Liver (tissue), 9 donors: ENCODE measurements around the gene BEST4. TPM values are rescaled to one million over a fixed set of nuclear protein-coding genes. Genes with fewer than 3 reads are reported as not detected.

Experiments
- DNase-seq: peaks from one replicate; pipeline ENCODE4 v3.0.0-alpha.2; 2017; ENCODE audit warnings: low spot score
- H3K27ac ChIP-seq, 2 donors: one replicate each; pipeline ENCODE4 v1.7.0; 2013; ENCODE audit warnings: inconsistent platforms in 2 of 2, low read length in 2 of 2, control low read depth in 1 of 2, low read depth in 1 of 2, mild to moderate bottlenecking in 1 of 2
- H3K27me3 ChIP-seq, 4 donors: one replicate each; pipeline versions ENCODE4 v1.6.1 to v1.7.0; 2013; ENCODE audit warnings: low read length in 3 of 4, inconsistent platforms in 1 of 4, mild to moderate bottlenecking in 1 of 4, moderate library complexity in 1 of 4; ENCODE audit not compliant: control insufficient read depth in 4 of 4, insufficient read depth in 4 of 4
- H3K36me3 ChIP-seq, 4 donors: one replicate each; pipeline versions ENCODE4 v1.6.1 to v1.7.0; 2013; ENCODE audit warnings: low read length in 3 of 4, mild to moderate bottlenecking in 3 of 4, low read depth in 1 of 4, moderate library complexity in 1 of 4; ENCODE audit not compliant: control insufficient read depth in 4 of 4, insufficient read depth in 3 of 4
- H3K4me1 ChIP-seq, 4 donors: one replicate each; pipeline versions ENCODE4 v1.6.1 to v1.7.0; 2013; ENCODE audit warnings: low read length in 3 of 4, mild to moderate bottlenecking in 3 of 4, moderate library complexity in 1 of 4; ENCODE audit not compliant: control insufficient read depth in 4 of 4, insufficient read depth in 4 of 4
- H3K4me3 ChIP-seq, 3 donors: one replicate each; pipeline versions ENCODE4 v1.6.1 to v1.7.0; 2013; ENCODE audit warnings: low read length in 3 of 3, control low read depth in 1 of 3, low read depth in 1 of 3, mild to moderate bottlenecking in 1 of 3
- H3K9ac ChIP-seq, 2 donors: one replicate each; pipeline ENCODE4 v1.7.0; 2013; ENCODE audit warnings: low read length in 2 of 2, mild to moderate bottlenecking in 2 of 2, moderate library complexity in 2 of 2, control low read depth in 1 of 2, low read depth in 1 of 2
- H3K9me3 ChIP-seq, 4 donors: one replicate each; pipeline versions ENCODE4 v1.6.1 to v1.7.0; 2013; ENCODE audit warnings: low read length in 3 of 4; ENCODE audit not compliant: control insufficient read depth in 4 of 4
- EGR1 ChIP-seq, 2 donors: IDR thresholded peaks; 2 replicates each; pipeline ENCODE4 v1.6.1; 2016 to 2018; ENCODE audit warnings: antibody characterized with exemption in 2 of 2, low read depth in 2 of 2
- FOXA1 ChIP-seq: IDR thresholded peaks from 2 replicates; pipeline ENCODE4 v1.6.1; 2016; ENCODE audit warnings: antibody characterized with exemption
- GABPA ChIP-seq, 2 donors: IDR thresholded peaks in 1 of 2; conservative IDR thresholded peaks in 1 of 2; 2 replicates each; pipeline ENCODE4 v1.6.1; 2016; ENCODE audit warnings: antibody characterized with exemption in 2 of 2, mild to moderate bottlenecking in 1 of 2, moderate library complexity in 1 of 2
- HNF4A ChIP-seq, 2 donors: conservative IDR thresholded peaks; 2 replicates each; pipeline ENCODE4 v1.6.1; 2016; ENCODE audit warnings: antibody characterized with exemption in 2 of 2, mild to moderate bottlenecking in 2 of 2
- JUND ChIP-seq, 2 donors: IDR thresholded peaks; 2 replicates each; pipeline ENCODE4 v1.6.1; 2016; ENCODE audit warnings: antibody characterized with exemption in 2 of 2
- NR2F2 ChIP-seq: IDR thresholded peaks from 2 replicates; pipeline ENCODE4 v1.6.1; 2016; ENCODE audit warnings: antibody characterized with exemption
- RAD21 ChIP-seq, 2 donors: IDR thresholded peaks; 2 replicates each; pipeline ENCODE4 v1.6.1; 2016; ENCODE audit warnings: antibody characterized with exemption in 2 of 2, mild to moderate bottlenecking in 2 of 2
- REST ChIP-seq: IDR thresholded peaks from 2 replicates; pipeline ENCODE4 v1.6.1; 2016; ENCODE audit warnings: antibody characterized with exemption, mild to moderate bottlenecking
- RXRA ChIP-seq, 2 donors: IDR thresholded peaks; 2 replicates each; pipeline ENCODE4 v1.6.1; 2017 to 2018; ENCODE audit warnings: antibody characterized with exemption in 2 of 2, mild to moderate bottlenecking in 1 of 2
- SP1 ChIP-seq: IDR thresholded peaks from 2 replicates; pipeline ENCODE4 v1.6.1; 2018; ENCODE audit warnings: antibody characterized with exemption, mild to moderate bottlenecking
- YY1 ChIP-seq: IDR thresholded peaks from 2 replicates; pipeline ENCODE4 v1.6.1; 2016; ENCODE audit warnings: antibody characterized with exemption, mild to moderate bottlenecking
- WGBS: extraction: QIAGEN DNeasy Blood & Tissue Kit; methylation state at CpG from one replicate; pipeline ENCODE4 v1.1.7; 2013; 5-methylcytosine and 5-hydroxymethylcytosine counted together
- polyA plus RNA-seq, 2 donors: library from polyadenylated mRNA; stranded (reverse) in 1 of 2; unstranded in 1 of 2; fragments of 200-250 nt in 1 of 2; fragments of >200 nt in 1 of 2; fragmentation: Nextera tagmentation in 1 of 2; extraction: Ambion mirVana in 1 of 2; gene quantifications; one replicate each; pipeline versions ENCODE4 v1.2.1 to v1.2.3, GENCODE V29; 2013 to 2015
- total RNA-seq, 2 donors: library from RNA; depleted of rRNA; stranded (reverse); fragments of >200 nt; gene quantifications; one replicate each; pipeline ENCODE4 v1.2.3, GENCODE V29; 2014
- TF ChIP-seq, protein P1 (sequence below): IDR thresholded peaks from 2 replicates; pipeline ENCODE4 v1.6.1; 2016; ENCODE audit warnings: antibody characterized with exemption
- TF ChIP-seq, protein P2 (sequence below): fragments of 150-350 bp; IDR thresholded peaks from 2 replicates; pipeline ENCODE4 v1.5.1; 2017; ENCODE audit warnings: improper control_type of control experiment, low read depth, low read length; ENCODE audit not compliant: missing input control
- TF ChIP-seq, protein P3 (sequence below): IDR thresholded peaks from 2 replicates; pipeline ENCODE4 v1.6.1; 2016; ENCODE audit warnings: antibody characterized with exemption
- donor health status: healthy.
- donor health status: healthy.
- donor health status: healthy.
- donor health status: healthy.
- donor health status: healthy.

Gene BEST4
- total and polyA plus RNA-seq, 4 donors, result 0.05 TPM; not detected in 3

- WGBS, result 93% methylated on average over 70 of the region's 70 CpGs
- no peak overlapping the region for H3K4me3 ChIP-seq
- no peak for DNase-seq
These were observed 18.2 kb upstream of the BEST4 start for GRCh38 chr1:44806025-44806703.

GRCh38 chr1:44805311-44806024 is 17.5 kb upstream of the BEST4 start:
- no peak for DNase-seq
- H3K9ac ChIP-seq, result no peak overlapping the region
- 96% methylated on average over 20 of the region's 20 CpGs for WGBS
- H3K27ac ChIP-seq, result peak overlapping the region in 1 of 2 donors; percentile 11
- no peaks in the 10 kb centered on the region for H3K27me3 ChIP-seq
- H3K4me1 ChIP-seq, result peaks cover 15 to 51% (median 38%) of the 10 kb centered on the region in 4 donors
- no peak overlapping the region for H3K4me3 ChIP-seq
- H3K9me3 ChIP-seq, result no peaks in the 10 kb centered on the region
- H3K36me3 ChIP-seq, result peaks cover 0 to 8% (median 8%) of the 10 kb centered on the region in 4 donors
- no peak for TF ChIP-seq SP1
- TF ChIP-seq RAD21 (IDR thresholded peaks at IDR 0.05), result no peak
- TF ChIP-seq, protein P1, sequence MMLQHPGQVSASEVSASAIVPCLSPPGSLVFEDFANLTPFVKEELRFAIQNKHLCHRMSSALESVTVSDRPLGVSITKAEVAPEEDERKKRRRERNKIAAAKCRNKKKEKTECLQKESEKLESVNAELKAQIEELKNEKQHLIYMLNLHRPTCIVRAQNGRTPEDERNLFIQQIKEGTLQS, result no peak
- TF ChIP-seq, protein P2, sequence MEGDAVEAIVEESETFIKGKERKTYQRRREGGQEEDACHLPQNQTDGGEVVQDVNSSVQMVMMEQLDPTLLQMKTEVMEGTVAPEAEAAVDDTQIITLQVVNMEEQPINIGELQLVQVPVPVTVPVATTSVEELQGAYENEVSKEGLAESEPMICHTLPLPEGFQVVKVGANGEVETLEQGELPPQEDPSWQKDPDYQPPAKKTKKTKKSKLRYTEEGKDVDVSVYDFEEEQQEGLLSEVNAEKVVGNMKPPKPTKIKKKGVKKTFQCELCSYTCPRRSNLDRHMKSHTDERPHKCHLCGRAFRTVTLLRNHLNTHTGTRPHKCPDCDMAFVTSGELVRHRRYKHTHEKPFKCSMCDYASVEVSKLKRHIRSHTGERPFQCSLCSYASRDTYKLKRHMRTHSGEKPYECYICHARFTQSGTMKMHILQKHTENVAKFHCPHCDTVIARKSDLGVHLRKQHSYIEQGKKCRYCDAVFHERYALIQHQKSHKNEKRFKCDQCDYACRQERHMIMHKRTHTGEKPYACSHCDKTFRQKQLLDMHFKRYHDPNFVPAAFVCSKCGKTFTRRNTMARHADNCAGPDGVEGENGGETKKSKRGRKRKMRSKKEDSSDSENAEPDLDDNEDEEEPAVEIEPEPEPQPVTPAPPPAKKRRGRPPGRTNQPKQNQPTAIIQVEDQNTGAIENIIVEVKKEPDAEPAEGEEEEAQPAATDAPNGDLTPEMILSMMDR, result no peak
- no peak for TF ChIP-seq REST
- no peak for TF ChIP-seq GABPA (IDR thresholded peaks at IDR 0.05 in 1 of 2, conservative IDR thresholded peaks at IDR 0.05 in 1 of 2)
- TF ChIP-seq, protein P3, sequence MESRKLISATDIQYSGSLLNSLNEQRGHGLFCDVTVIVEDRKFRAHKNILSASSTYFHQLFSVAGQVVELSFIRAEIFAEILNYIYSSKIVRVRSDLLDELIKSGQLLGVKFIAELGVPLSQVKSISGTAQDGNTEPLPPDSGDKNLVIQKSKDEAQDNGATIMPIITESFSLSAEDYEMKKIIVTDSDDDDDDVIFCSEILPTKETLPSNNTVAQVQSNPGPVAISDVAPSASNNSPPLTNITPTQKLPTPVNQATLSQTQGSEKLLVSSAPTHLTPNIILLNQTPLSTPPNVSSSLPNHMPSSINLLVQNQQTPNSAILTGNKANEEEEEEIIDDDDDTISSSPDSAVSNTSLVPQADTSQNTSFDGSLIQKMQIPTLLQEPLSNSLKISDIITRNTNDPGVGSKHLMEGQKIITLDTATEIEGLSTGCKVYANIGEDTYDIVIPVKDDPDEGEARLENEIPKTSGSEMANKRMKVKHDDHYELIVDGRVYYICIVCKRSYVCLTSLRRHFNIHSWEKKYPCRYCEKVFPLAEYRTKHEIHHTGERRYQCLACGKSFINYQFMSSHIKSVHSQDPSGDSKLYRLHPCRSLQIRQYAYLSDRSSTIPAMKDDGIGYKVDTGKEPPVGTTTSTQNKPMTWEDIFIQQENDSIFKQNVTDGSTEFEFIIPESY, result no peak
- TF ChIP-seq EGR1 (IDR thresholded peaks at IDR 0.05; ENCODE audit: low read depth in 2 of 2), result no peak
- TF ChIP-seq NR2F2, result no peak
- no peak for TF ChIP-seq YY1

More at GRCh38 chr1:44806025-44806703, 18.2 kb upstream of the BEST4 start:
- Histone ChIP-seq H3K27ac (peak overlapping the region; percentile 95 to 98), H3K27me3 (no peaks in the 10 kb centered on the region), H3K9me3 (no peaks in the 10 kb centered on the region), H3K9ac (peak overlapping the region in 1 of 2 donors; percentile 40), H3K4me1 (peaks cover 15 to 46% (median 39%) of the 10 kb centered on the region in 4 donors), H3K36me3 (peaks cover 0 to 8% (median 8%) of the 10 kb centered on the region in 4 donors)
- TF ChIP-seq NR2F2 (no peak), GABPA (IDR thresholded peaks at IDR 0.05 in 1 of 2, conservative IDR thresholded peaks at IDR 0.05 in 1 of 2) (no peak), RAD21 (IDR thresholded peaks at IDR 0.05) (no peak), FOXA1 (no peak), EGR1 (IDR thresholded peaks at IDR 0.05; ENCODE audit: low read depth in 2 of 2) (no peak), RXRA (IDR thresholded peaks at IDR 0.05) (no peak), HNF4A (conservative IDR thresholded peaks at IDR 0.05) (no peak), JUND (IDR thresholded peaks at IDR 0.05) (no peak)
- TF ChIP-seq, protein P1, result no peak
- TF ChIP-seq, protein P2, result no peak
- TF ChIP-seq, protein P3, result no peak
